COLO668 (cell line): ENCODE measurements around the gene LAGE3.
"Not testable (repeated sequence)": the region's sequence is repeated elsewhere in the genome, so short reads cannot be mapped to it uniquely, and the experiment has no call there.

Experiments used
- DNase-seq: peaks from one replicate; lab custom pipeline; 2025; ENCODE audit not compliant: unreplicated experiment; lab: John Stamatoyannopoulos, UW

LAGE3 gene

DNA sequence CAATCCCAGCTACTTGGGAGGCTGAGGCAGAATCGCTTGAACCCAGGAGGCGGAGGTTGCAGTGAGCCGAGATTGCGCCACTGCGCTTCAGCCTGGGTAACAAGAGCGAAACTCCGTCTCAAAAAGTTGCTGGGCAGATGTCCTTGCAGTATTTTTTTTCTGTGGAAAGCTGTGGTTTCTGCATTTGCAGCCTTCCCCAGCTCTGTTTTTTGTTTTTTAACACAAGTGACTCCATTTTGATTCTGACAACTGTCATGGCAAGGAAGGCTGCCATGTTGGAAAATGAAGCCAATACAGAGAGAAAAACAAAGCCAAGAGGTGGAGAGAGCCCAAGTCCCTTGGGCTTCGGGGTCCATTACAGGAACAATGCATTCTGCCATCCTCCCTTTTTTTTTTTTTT lies 23.0 kb upstream of the LAGE3 start:
- DNase-seq, result no peak

DNA sequence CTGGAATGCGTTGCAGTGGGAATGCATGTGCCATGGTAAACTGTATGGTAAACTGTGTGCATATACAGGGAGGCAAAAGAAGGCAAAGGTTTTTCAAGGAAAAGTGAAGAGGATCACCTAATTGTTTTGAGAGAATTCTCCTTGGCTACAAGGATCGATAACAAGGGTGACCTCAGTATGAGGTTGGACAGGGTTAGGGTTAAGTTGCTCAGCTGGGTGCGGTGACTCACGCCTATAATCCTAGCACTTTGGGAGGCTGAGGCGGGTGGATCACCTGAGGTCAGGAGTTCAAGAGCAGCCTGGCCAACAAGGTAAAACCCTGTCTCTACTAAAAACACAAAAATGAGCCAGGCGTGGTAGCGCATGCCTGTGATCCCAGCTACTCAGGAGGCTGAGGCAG lies 22.3 kb upstream of the LAGE3 start:
- DNase-seq, result not testable (repeated sequence)

GRCh38 chrX:154496591-154497137 lies 17.6 kb upstream of the LAGE3 start:
- DNase-seq, result not testable (repeated sequence)

DNA sequence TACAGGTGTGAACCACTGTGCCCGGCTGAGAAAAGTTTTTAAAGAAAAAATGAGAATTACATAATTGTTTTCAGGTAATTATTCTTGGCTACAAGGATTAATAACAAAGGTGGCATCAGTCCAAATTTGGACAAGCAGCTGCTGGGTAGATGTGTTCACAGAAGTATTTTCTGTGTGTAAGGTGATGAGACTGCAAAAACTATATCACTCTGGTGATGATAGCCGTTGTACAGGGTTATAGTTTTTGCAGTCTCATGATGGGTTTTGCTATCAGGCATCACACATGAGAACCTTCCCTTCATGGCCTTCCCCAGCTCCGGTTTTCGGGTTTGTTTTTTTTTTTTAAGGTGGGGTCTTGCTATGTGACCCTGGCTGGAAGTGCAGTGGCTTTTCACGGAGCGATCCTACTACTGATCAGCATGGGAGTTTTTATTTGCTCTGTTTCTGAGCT lies 16.4 kb upstream of the LAGE3 start:
- DNase-seq, result no peak

DNA sequence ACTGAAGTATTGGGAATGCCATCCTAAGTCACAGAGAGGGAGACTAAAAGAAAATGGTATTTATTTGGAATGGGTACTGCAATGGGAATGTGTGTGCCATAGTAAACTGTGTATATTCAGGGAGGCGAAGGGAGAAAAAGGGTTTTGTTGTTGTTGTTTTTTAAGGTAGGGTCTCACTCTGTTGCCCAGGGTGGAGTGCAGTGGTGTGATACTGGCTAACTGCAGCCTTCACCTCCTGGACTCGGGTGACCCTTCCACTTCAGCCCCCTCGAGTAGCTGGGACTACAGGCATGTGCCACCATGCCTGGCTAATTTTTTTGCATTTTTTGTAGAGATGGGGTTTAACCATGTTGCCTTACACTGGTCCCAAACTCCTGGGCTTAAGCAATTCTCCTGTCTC lies 15.6 kb upstream of the LAGE3 start:
- DNase-seq, result no peak

DNA sequence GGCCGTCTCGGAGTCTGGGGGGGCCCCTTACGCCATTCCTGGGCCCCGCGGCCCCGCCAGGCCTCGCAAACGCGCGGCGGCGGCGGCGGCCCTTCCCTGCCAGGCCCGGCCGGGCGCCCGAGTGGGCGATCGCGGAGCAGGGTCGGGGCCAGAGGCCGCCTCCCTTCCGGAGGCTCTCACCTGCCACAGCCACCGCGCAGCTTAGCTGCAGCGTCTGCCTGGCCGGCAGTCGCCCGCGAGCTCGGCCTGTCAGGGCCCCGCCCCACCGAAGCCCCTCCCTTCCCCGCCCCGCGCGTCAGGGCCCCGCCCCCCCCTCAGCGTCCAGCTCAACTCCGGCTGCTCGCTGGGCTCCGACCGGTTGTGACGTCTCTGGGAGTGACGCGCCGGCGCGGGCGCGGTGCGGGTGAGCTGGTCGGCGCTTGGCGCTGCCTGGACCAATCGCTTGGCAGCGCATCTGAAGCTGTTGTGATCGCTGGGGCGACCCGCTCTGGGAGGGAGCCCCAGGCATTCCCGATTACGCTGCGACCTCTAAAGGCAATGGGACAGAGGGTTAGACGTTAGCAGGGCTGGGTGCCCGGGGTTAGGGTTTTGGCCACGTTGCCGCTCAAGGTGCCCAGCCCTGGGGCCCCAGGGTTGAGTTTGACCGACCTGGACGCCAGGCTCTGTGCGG lies 11.5 kb upstream of the LAGE3 start, which contains the start of gene SLC10A3:
Gene SLC10A3 (minus strand): TSS at position 216 of the 670 bp plus-strand sequence. CDS start 1,689 bp downstream, outside the sequence.
- DNase-seq, result peak; percentile 98

DNA sequence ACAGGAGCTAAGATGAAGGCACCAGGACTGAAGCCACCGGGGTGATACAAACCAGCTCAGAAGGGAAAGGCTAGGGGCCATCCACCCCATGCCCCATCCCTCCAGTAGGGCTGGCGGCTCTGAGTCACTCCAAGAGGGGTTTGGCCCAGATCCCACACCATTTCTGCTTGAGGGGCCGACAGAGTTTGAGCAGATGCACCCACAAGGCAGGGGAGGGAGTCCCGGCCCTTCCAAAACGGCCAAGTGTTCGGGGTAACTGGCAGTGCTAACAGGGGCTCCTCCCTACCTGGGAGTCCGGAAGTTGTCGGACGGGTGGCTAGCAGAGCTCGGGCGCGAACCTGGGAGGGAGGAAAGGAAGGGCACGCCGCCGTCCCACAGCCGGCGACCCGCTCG lies 10.9 kb upstream of the LAGE3 start:
- peak; percentile 75 for DNase-seq

DNA sequence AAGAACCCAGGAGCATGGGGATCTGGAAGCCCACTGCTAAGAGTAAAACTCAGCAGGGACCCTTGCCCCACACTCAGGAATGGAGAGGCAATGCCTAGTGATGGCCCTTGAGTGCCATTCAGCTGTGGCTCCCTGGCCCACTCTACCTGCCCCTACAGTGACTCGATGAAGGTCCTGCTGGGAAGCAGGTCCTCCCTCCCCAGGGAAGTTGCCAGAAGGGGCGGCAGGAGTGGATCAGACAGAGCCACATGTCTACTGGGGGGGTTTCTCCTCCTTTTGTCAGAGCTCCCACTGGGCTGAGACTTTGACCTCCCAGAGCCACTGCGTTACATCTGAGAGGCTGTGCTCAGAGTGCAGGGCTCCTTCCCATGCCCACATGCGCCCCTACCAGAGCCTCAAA lies 10.1 kb upstream of the LAGE3 start:
- no peak for DNase-seq

GRCh38 chrX:154488336-154489075 lies 9.4 kb upstream of the LAGE3 start:
- no peak for DNase-seq

- DNase-seq, result no peak
These were observed 8.6 kb upstream of the LAGE3 start for GRCh38 chrX:154487518-154488290.

DNA sequence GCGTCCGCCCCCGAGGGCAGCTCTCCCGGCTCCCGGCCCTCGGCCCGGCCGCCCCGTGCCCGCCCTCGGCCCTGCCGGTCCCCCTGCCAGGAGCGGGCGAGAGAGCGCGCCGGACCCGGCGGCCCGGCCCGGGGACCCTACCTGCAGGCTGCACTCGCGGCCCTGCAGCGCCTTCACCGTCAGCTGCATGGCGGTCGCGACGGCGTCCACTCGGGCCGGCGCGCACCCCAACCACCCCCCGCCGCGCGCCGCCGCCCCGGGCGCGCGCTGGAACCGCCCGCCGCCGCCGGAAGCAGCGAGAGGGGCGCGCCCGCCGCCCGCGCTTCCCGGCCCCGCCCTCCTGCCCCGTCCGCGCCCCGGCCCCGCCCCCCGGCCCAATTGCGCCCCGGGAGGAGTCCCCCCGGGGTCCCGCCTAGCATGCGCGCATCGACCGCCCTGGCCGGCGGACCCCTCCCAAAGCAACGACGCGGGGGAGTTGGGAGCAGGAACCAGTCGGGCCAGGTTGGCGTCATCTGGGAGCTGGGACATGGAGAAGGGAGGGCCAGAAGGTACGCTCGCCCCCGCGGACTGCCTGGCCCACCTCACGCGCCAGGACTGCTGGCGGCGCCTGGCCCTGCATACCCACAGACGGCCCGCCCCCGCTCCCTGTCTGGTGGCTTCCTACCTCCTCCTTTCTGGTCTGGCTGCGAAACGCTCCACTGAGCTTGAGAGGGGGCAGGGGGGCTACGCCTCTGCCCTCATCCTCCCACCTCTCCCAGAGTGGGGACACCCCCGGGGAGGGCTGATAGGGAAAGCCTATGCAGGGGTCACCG lies 7.5 kb upstream of the LAGE3 start, which contains the start of gene UBL4A:
Gene UBL4A (minus strand): TSS at position 220 of the 812 bp plus-strand sequence. CDS start 31 bp downstream, at position 189.
- DNase-seq, result peak; percentile 83

DNA sequence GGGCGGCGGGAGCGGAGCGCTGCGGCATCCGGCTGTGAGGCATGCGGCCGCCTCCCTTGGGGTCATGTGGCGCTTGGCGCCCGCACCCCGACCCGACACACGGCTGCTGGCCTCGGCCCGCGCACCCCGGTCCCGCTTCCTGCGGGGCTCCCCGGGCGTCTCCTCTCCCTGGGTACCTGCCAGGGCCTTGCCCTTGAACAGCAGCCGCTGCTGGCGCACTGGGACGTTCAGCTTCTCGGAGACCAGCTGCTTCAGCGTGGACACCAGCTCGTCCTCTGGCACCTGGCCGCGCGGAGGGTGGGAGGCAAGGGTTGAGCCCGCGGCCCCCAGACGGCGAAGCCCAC lies 6.9 kb upstream of the LAGE3 start:
- peak; percentile 68 for DNase-seq

- peak; percentile 58 for DNase-seq
These were observed 6.3 kb upstream of the LAGE3 start for GRCh38 chrX:154485150-154486051.

GRCh38 chrX:154484255-154485149 lies 5.4 kb upstream of the LAGE3 start:
- DNase-seq, result peak; percentile 48

- no peak for DNase-seq
These were observed 4.2 kb upstream of the LAGE3 start for GRCh38 chrX:154483325-154483724.

DNA sequence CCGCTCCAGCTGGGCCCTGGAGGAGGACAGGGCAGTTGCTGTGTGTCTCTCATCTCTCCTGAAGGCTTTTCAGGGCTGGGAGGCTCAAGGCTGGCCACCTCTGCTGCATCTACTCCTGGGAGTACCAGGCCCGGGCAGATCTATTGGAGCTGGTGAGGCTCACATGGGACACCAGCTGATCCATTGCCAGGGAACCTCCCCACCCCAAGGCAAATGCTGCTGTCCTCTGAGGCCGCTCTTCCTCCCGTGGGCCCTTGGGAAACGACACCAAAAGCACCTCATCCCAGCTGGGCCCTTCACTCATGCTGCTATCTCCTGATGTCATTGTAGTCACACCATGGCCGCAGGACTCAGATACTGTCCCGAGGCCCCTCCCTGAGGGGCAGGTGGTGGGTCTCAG lies 3.7 kb upstream of the LAGE3 start:
- DNase-seq, result no peak

DNA sequence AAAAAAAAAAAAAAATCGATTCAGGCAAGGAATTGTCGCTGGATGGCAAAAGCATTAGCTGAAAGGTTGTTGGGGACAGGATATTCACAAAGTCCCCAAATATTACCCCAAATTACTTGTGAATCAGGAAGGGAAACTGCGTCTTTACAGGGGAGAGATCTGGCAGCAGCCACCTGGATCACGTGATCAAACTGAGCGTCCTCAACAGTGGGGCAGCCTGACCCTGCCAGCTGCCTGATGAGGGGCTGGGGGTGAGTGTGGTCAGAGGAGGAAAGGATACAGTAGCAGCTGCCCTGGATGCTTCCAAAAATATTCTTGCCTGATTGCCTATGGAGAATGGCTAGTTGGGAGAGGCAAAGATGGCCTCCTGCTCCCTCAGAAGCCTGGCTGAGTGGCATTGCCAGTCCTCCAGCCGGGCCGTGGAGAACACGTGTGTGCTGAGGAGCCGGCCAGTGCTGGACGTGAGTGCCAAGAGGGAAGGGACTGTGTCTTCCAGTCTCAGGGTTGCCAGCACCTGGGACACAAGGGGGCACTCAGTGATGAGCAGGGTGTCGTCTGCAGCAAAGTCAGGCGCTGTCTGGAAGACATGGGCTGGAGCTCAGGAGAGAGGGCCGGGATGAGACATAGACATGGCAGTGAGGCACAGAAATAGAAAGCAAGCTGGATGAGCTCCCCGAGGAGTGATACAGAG lies 3.0 kb upstream of the LAGE3 start:
- DNase-seq, result no peak

DNA sequence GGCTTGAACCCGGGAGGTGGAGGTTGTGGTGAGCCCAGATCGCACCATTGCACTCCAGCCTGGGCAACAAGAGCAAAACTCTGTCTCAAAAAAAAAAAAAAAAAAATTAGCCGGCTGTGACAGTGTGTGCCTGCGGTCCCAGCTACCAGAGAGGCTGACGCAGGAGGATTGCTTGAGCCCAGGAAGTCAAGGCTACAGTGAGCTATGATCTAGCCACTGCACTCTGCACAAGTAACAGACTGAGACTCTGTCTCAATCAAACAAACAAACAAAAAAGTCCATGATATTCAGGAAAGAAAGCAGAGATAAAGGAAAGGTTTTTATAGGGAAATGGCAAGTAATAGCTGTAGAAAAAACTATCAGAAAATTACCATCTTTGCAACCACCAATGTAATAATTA lies 2.1 kb upstream of the LAGE3 start:
- no peak for DNase-seq
